Mucosa of rectum (tissue), 2 donors: Measurements from ENCODE around the gene C16orf89.
"Not testable (repeated sequence)": the region's sequence is repeated elsewhere in the genome, so short reads cannot be mapped to it uniquely, and the experiment has no call there.

Experiments
- H3K27ac ChIP-seq, 2 donors: one replicate each; pipeline ENCODE4 v1.7.0; 2013; ENCODE audit warnings: inconsistent platforms in 2 of 2, low read depth in 2 of 2, low read length in 2 of 2
- H3K27me3 ChIP-seq, 2 donors: one replicate each; pipeline ENCODE4 v1.7.0; 2013; ENCODE audit warnings: low read length in 2 of 2; ENCODE audit not compliant: control insufficient read depth in 2 of 2, insufficient read depth in 2 of 2
- H3K36me3 ChIP-seq, 2 donors: one replicate each; pipeline ENCODE4 v1.7.0; 2013; ENCODE audit warnings: low read length in 2 of 2; ENCODE audit not compliant: control insufficient read depth in 2 of 2, insufficient read depth in 2 of 2
- H3K4me1 ChIP-seq, 2 donors: one replicate each; pipeline ENCODE4 v1.7.0; 2013; ENCODE audit warnings: low read length in 2 of 2, mild to moderate bottlenecking in 1 of 2; ENCODE audit not compliant: control insufficient read depth in 2 of 2, insufficient read depth in 2 of 2
- H3K4me3 ChIP-seq, 2 donors: one replicate each; pipeline ENCODE4 v1.7.0; 2013; ENCODE audit warnings: low read length in 2 of 2
- H3K9ac ChIP-seq, 2 donors: one replicate each; pipeline ENCODE4 v1.7.0; 2013; ENCODE audit warnings: low read length in 2 of 2, low read depth in 1 of 2, mild to moderate bottlenecking in 1 of 2
- H3K9me3 ChIP-seq, 2 donors: one replicate each; pipeline ENCODE4 v1.7.0; 2013; ENCODE audit warnings: low read length in 2 of 2; ENCODE audit not compliant: control insufficient read depth in 2 of 2
- donor health status: healthy.
- donor health status: Normal muscosa, but diverticular disease.

C16orf89 gene

GRCh38 chr16:5096437-5097060, 30.8 kb upstream of the C16orf89 start:
- H3K9ac ChIP-seq = peak overlapping the region; percentile 52 to 73

GRCh38 chr16:5095145-5095830, 29.5 kb upstream of the C16orf89 start:
- H3K27ac ChIP-seq = not testable (repeated sequence)

More at GRCh38 chr16:5096437-5097060, 30.8 kb upstream of the C16orf89 start:
- H3K4me1 ChIP-seq, H3K9me3 ChIP-seq, H3K36me3 ChIP-seq, H3K27me3 ChIP-seq: not testable (repeated sequence)
- Histone ChIP-seq H3K4me3 (peak overlapping the region; percentile 60 to 65), H3K27ac (peak overlapping the region in 1 of 2 donors; percentile 65)

GRCh38 chr16:5093746-5094145, 28.0 kb upstream of the C16orf89 start:
- H3K4me1 ChIP-seq, H3K9me3 ChIP-seq, H3K27ac ChIP-seq, H3K27me3 ChIP-seq, H3K4me3 ChIP-seq, H3K9ac ChIP-seq, H3K36me3 ChIP-seq: not testable (repeated sequence)

More at GRCh38 chr16:5095145-5095830, 29.5 kb upstream of the C16orf89 start:
- H3K36me3 ChIP-seq, H3K4me1 ChIP-seq, H3K9me3 ChIP-seq, H3K4me3 ChIP-seq, H3K27me3 ChIP-seq, H3K9ac ChIP-seq: not testable (repeated sequence)

GRCh38 chr16:5093081-5093480, 27.3 kb upstream of the C16orf89 start:
- not testable (repeated sequence) for H3K27ac ChIP-seq, H3K9me3 ChIP-seq, H3K27me3 ChIP-seq, H3K9ac ChIP-seq, H3K36me3 ChIP-seq, H3K4me1 ChIP-seq, H3K4me3 ChIP-seq

- H3K27ac ChIP-seq, H3K27me3 ChIP-seq, H3K36me3 ChIP-seq, H3K4me1 ChIP-seq, H3K9ac ChIP-seq, H3K9me3 ChIP-seq, H3K4me3 ChIP-seq: not testable (repeated sequence)
Measured at GRCh38 chr16:5090592-5090991, 24.8 kb upstream of the C16orf89 start.

GRCh38 chr16:5089911-5090555, 24.3 kb upstream of the C16orf89 start:
- not testable (repeated sequence) for H3K9ac ChIP-seq, H3K4me3 ChIP-seq, H3K27me3 ChIP-seq, H3K27ac ChIP-seq, H3K9me3 ChIP-seq, H3K36me3 ChIP-seq, H3K4me1 ChIP-seq

GRCh38 chr16:5088936-5089335, 23.2 kb upstream of the C16orf89 start:
- H3K9me3 ChIP-seq, H3K4me3 ChIP-seq, H3K27me3 ChIP-seq, H3K9ac ChIP-seq, H3K4me1 ChIP-seq, H3K36me3 ChIP-seq, H3K27ac ChIP-seq: not testable (repeated sequence)

GRCh38 chr16:5088086-5088790, 22.5 kb upstream of the C16orf89 start:
- not testable (repeated sequence) for H3K4me3 ChIP-seq, H3K4me1 ChIP-seq, H3K36me3 ChIP-seq, H3K27ac ChIP-seq, H3K27me3 ChIP-seq, H3K9me3 ChIP-seq, H3K9ac ChIP-seq

GRCh38 chr16:5085716-5086115, 20.0 kb upstream of the C16orf89 start:
- not testable (repeated sequence) for H3K9ac ChIP-seq, H3K36me3 ChIP-seq, H3K4me1 ChIP-seq

GRCh38 chr16:5084802-5085201, 19.0 kb upstream of the C16orf89 start:
- not testable (repeated sequence) for H3K36me3 ChIP-seq, H3K27ac ChIP-seq, H3K9ac ChIP-seq, H3K4me3 ChIP-seq, H3K4me1 ChIP-seq, H3K27me3 ChIP-seq, H3K9me3 ChIP-seq

More at GRCh38 chr16:5085716-5086115, 20.0 kb upstream of the C16orf89 start:
- not testable (repeated sequence) for H3K4me3 ChIP-seq, H3K27me3 ChIP-seq, H3K27ac ChIP-seq, H3K9me3 ChIP-seq
